ENCODE measurements around the gene HDGFL1. TPM values are rescaled to one million over a fixed set of nuclear protein-coding genes. Genes with fewer than 3 reads are reported as not detected.

Gene HDGFL1
- total and polyA plus RNA-seq, 2 of the 8 experiments (the other 6 are each of a cell fraction or from before 2014, with no cell fraction given): not detected

DNA sequence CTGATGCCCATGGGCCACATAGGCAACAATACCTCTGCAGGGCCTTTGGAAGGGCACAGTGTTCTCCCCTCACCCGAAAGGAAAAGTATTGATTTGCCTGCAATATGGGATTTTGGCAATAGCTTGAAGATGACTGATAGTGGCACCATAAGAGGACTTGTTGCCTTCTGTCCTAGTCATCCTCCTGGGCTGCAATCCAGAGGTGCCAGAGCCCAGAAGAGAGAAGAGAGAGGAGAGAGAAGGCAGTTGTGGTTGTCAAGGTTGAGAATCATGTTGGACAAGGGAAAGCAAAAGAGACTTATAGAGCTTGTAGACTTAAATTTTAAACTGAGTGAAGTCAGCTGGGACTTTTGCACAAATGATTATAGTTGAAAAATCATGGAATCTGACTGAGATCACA is 14.6 kb downstream of the HDGFL1 start:
- H3K56ac ChIP-seq (replicated peaks; ENCODE audit: insufficient read length, low read depth, low read length): no peak overlapping the region
- H4K20me1 ChIP-seq (replicated peaks in 1 of 2; ENCODE audit: control insufficient read depth in 1 of 2, insufficient read depth in 2 of 2, low read length in 2 of 2): no peaks in the 10 kb centered on the region
- no peak overlapping the region for H2BK15ac ChIP-seq (ENCODE audit: low read length)
- H3K36me3 ChIP-seq (ENCODE audit: control insufficient read depth in 2 of 4, insufficient read depth in 4 of 4, low read length in 3 of 4): no peaks in the 10 kb centered on the region
- H2AK5ac ChIP-seq (ENCODE audit: low read depth, low read length): no peak overlapping the region
- no peak overlapping the region for H3K18ac ChIP-seq (ENCODE audit: extremely low read depth, low read length)
- H3K79me1 ChIP-seq (ENCODE audit: low read depth, low read length): no peaks in the 10 kb centered on the region
- FAIRE-seq: no peak
- no peak overlapping the region for H3K14ac ChIP-seq (ENCODE audit: insufficient read length)
- POLR2A ChIA-PET (ENCODE audit: partially characterized antibody): no interaction called here
- peak overlapping the region; percentile 85; the same call in 1 of the 2 replicates for H2AFZ ChIP-seq (ENCODE audit: low read length)
- no peak overlapping the region for H3K9ac ChIP-seq (replicated peaks in 1 of 4; ENCODE audit: extremely low read depth in 1 of 4, low read depth in 3 of 4, low read length in 3 of 4)
- no peak overlapping the region for H3K4me2 ChIP-seq (ENCODE audit: insufficient read depth in 1 of 2, low read depth in 2 of 2, low read length in 2 of 2)
- H4K5ac ChIP-seq (ENCODE audit: insufficient read length, low read depth, low read length): no peak overlapping the region
- no peak overlapping the region for H3K4ac ChIP-seq (replicated peaks; ENCODE audit: insufficient read length, low read depth, low read length)
- no peak overlapping the region for H2BK12ac ChIP-seq (ENCODE audit: low read depth, low read length)
- no peak overlapping the region for H3K27ac ChIP-seq (ENCODE audit: low read depth, low read length)
- peaks cover 0 to 3% (median under 1%) of the 10 kb centered on the region in 4 experiments; a peak in 1 of 7 replicates for H3K4me1 ChIP-seq (replicated peaks in 1 of 4; ENCODE audit: control insufficient read depth in 3 of 4, insufficient read depth in 4 of 4, low read length in 3 of 4)
- DNase-seq (ENCODE audit: low read depth in 1 of 2, low spot score in 2 of 2): no peak
- no peak overlapping the region for H4K91ac ChIP-seq (replicated peaks; ENCODE audit: insufficient read length, low read length)
- H3K79me2 ChIP-seq (ENCODE audit: control insufficient read depth in 1 of 2, insufficient read depth in 2 of 2, low read length in 2 of 2): no peaks in the 10 kb centered on the region
- no peak overlapping the region for H4K8ac ChIP-seq (ENCODE audit: extremely low read depth, insufficient read depth, low read length)
- CTCF ChIA-PET (ENCODE audit: partially characterized antibody): no interaction called here
- H3K23ac ChIP-seq (ENCODE audit: insufficient read length): no peak overlapping the region
- no peaks in the 10 kb centered on the region for H3K23me2 ChIP-seq (ENCODE audit: low read depth, low read length)
- H2BK120ac ChIP-seq (replicated peaks; ENCODE audit: low read depth, low read length): no peak overlapping the region
- no peak overlapping the region for H3K4me3 ChIP-seq (ENCODE audit: extremely low read depth in 1 of 4, insufficient read depth in 2 of 4, low read depth in 3 of 4, low read length in 4 of 4)
- H2BK5ac ChIP-seq (ENCODE audit: low read depth, low read length): no peak overlapping the region
- peak overlapping the region; percentile 38; the same call in 1 of the 2 replicates for H2BK20ac ChIP-seq (ENCODE audit: low read length)
- WGBS, 2 experiments (ENCODE audit: extremely low coverage in 1 of 2, insufficient coverage in 1 of 2, insufficient read length in 1 of 2, insufficient replicate concordance in 2 of 2, low coverage in 1 of 2, low lambda C conversion rate in 2 of 2, missing lambda C conversion rate in 1 of 2): 92% methylated on average over 1 of the region's 1 CpG; no CpG with 5 or more reads in 1 of the 2 experiments
- no peaks in the 10 kb centered on the region for H3K27me3 ChIP-seq (replicated peaks in 1 of 4; ENCODE audit: control insufficient read depth in 3 of 4, extremely low read depth in 1 of 4, insufficient read depth in 3 of 4, low read length in 3 of 4)
- no peaks in the 10 kb centered on the region for H3K9me3 ChIP-seq (ENCODE audit: insufficient read depth in 2 of 2, low read depth in 1 of 2, low read length in 1 of 2)
- TF ChIP-seq TEAD4 (IDR thresholded peaks at IDR 0.05; ENCODE audit: low read depth, low read length): no peak
- TF ChIP-seq EP300 (IDR thresholded peaks at IDR 0.05; ENCODE audit: borderline replicate concordance in 1 of 2, low read depth in 2 of 2, low read length in 2 of 2): no peak
- no peak for TF ChIP-seq BCL11A (IDR thresholded peaks at IDR 0.05; ENCODE audit: low read depth in 2 of 2, low read length in 2 of 2)
- TF ChIP-seq, protein P1, sequence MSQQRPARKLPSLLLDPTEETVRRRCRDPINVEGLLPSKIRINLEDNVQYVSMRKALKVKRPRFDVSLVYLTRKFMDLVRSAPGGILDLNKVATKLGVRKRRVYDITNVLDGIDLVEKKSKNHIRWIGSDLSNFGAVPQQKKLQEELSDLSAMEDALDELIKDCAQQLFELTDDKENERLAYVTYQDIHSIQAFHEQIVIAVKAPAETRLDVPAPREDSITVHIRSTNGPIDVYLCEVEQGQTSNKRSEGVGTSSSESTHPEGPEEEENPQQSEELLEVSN (IDR thresholded peaks at IDR 0.05): no peak
- TF ChIP-seq GTF2F1 (IDR thresholded peaks at IDR 0.05; ENCODE audit: borderline replicate concordance, low read depth, low read length): no peak
- TF ChIP-seq CBX5 (IDR thresholded peaks at IDR 0.05; ENCODE audit: low read depth, low read length): no peak
- no peak for TF ChIP-seq JUN (IDR thresholded peaks at IDR 0.05; ENCODE audit: low read depth, low read length)
- no peak for TF ChIP-seq BACH1 (IDR thresholded peaks at IDR 0.05; ENCODE audit: low read length)
- TF ChIP-seq HDAC2 (IDR thresholded peaks at IDR 0.05; ENCODE audit: borderline replicate concordance in 1 of 2, low read depth in 2 of 2, low read length in 2 of 2): no peak

Measured in H1 (cell line).